Brain pericyte (primary cell): ENCODE data around the gene PHF14.
"Not testable (repeated sequence)": the region's sequence is repeated elsewhere in the genome, so short reads cannot be mapped to it uniquely, and the experiment has no call there.

Experiments used
- DNase-seq: peaks from one replicate; pipeline ENCODE4 v3.0.0-alpha.2; 2012; ENCODE audit warnings: low read depth, low spot score

Gene PHF14, protein sequence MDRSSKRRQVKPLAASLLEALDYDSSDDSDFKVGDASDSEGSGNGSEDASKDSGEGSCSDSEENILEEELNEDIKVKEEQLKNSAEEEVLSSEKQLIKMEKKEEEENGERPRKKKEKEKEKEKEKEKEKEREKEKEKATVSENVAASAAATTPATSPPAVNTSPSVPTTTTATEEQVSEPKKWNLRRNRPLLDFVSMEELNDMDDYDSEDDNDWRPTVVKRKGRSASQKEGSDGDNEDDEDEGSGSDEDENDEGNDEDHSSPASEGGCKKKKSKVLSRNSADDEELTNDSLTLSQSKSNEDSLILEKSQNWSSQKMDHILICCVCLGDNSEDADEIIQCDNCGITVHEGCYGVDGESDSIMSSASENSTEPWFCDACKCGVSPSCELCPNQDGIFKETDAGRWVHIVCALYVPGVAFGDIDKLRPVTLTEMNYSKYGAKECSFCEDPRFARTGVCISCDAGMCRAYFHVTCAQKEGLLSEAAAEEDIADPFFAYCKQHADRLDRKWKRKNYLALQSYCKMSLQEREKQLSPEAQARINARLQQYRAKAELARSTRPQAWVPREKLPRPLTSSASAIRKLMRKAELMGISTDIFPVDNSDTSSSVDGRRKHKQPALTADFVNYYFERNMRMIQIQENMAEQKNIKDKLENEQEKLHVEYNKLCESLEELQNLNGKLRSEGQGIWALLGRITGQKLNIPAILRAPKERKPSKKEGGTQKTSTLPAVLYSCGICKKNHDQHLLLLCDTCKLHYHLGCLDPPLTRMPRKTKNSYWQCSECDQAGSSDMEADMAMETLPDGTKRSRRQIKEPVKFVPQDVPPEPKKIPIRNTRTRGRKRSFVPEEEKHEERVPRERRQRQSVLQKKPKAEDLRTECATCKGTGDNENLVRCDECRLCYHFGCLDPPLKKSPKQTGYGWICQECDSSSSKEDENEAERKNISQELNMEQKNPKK

DNA sequence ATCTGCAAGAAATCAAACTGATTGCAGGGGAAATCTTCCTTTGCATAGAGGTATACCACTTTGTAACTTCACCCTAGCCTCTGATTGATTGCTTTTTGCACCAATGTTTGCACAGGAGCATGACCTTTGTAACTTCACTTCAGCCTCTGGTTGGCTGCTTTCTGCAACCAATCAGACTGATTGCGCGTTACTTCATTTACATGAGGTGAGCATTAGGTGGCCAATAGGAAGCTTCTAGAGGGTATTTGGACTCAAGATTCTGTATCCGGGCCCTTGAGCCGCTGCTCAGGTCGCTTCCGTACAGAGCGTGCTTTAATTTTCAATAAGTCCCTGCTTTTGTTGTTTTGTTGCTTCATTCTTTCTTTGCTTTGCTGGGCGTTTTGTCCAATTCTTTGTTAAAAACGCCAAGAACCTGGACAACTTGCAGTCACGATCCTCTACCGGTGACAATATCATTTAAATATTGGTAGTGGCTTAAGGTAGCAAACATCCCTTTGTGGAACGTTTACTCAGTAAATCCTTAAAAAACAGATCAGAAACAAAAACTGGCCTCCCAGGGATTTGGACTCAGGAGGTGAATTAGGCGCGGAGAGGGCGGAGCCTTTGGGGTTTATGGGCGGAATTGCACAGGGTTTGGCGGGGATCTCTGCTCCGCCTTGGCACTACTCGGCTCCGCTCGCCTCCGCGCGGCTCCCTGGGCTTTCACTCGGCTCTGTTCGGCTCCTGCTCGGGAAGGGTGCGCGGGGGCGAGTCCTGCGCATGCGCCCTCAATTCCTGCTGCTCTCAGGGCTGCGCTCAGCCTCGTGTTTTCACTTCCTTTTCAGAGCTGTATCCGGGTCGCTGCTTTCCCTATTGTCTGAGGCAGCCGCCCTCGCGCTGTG, at the start of gene PHF14:
Gene PHF14, plus strand, starts transcription at position 812 of the 881 bp plus-strand sequence. CDS start 452 bp downstream, outside the sequence.
- DNase-seq, result peak; percentile 90

GRCh38 chr7:10924370-10924769, 49.3 kb upstream of the PHF14 start:
- DNase-seq, result no peak

DNA sequence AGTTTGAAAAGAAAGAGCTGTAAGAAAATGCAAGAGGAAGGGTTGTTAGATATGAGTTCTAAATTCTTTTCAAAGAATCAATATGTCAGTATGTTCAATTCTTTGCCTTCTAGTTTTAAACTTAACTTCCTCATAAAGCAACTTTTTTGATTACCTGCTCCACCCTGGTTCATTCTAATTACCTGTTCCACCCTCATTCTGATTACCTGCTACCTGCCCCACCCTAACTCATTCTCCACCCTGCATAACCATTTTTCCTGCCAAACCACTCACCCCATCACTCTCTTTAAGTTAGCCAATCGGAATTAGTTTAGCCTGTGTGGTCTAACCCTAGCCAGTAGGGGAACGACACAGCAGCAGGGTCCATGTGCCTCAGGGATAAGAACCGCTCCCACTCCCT, 45.5 kb upstream of the PHF14 start:
- DNase-seq, result not testable (repeated sequence)

- DNase-seq, result no peak
Observed at GRCh38 chr7:10930551-10930950, 43.1 kb upstream of the PHF14 start.

DNA sequence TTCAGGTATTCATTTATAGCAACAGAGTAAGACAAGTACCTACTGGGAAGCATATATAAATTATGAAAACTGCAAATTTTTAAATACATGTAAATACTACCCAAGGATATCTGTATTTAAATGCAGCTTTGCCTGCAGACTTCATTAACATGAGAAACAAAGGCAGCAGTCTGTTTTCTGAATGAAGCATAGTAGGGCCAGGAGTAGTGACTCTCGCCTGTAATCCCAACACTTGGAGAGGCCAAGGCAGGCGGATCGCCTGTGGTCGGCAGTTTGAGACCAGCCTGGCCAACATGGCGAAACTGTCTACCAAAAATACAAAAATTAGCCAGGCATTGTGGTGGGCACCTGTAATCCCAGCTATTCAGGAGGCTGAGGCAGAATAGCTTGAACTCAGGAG, 42.5 kb upstream of the PHF14 start:
- DNase-seq, result no peak

- no peak for DNase-seq
Observed at GRCh38 chr7:10934292-10934691, 39.4 kb upstream of the PHF14 start.

GRCh38 chr7:10939237-10939910, 34.3 kb upstream of the PHF14 start:
- no peak for DNase-seq

GRCh38 chr7:10939911-10940703, 33.6 kb upstream of the PHF14 start:
- DNase-seq, result peak; percentile 77

DNA sequence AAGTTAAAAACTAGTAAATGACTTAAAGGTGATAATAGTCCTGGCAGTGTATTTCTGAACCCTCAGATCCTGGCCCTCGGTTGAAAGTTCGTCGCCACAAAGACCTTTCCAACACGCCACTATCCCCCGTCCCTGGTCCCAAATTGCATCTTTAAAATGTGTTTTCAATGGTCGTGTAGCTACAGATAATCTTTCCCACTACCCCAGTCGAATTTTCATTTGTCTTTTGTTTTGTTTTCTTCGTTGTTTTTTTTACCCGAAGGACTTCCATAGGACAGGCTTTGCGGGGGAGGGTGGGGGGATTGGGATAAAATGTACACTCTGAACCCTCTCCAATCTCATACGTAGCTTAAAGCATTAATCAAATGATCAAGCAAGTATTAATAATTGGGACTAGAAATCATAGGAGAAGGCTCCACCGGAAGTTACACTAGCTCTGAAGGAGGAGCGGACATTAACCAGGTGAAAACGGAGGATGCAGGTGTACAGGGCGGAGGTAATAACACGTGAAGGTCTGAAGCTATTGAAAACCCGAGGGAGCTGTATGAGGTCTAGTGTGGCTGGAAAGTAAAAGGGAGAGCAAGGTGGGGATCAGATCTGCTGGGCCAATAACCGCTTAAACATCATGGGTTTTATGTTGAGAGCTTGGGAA, 32.8 kb upstream of the PHF14 start:
- DNase-seq, result no peak

DNA sequence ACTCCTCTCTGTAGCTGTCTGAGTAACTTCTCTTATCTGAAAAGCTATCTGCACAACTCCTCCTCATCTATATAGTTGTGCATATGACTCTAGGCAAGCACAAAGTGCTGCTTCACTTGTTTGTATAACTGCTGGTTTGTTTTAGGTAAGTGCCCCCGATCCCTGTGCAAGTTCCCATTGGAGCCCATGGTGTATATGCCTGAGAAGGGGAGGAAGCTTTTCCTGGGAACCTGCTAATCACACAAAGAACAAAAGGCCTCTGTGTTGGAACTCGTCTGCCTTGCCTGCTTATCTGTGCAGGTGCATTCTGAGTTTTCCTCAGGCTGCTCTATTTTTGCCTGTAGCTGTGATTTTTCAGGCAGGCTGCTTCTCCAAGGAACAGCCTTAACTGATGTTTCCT, 23.2 kb upstream of the PHF14 start:
- DNase-seq, result no peak

DNA sequence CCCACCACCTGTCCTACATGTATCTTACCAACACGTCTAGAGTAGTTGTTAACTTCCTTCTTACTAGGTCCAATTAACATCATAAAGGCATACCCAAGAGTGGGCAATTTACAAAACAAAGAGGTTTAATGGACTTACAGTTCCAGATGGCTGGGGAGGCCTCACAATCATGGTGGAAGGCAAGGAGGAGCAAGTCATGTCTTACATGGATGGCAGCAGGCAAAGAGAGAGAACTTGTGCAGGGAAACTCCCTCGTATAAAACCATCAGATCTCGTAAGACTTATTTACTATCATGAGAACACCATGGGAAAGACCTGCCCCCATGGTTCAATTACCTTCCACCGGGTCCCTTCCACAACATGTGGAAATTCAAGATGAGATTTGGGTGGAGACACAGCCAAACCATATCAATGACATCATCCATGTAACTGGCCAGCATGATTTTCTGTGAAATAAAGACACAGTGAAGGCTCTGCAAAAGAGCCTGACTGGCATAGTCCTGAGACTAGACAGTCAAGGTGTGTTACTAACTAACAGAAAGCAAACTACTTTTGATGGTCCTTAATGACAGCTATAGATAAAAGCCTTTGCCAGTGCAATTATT, 22.6 kb upstream of the PHF14 start:
- DNase-seq, result not testable (repeated sequence)

- no peak for DNase-seq
Observed at GRCh38 chr7:10952588-10952987, 21.1 kb upstream of the PHF14 start.

DNA sequence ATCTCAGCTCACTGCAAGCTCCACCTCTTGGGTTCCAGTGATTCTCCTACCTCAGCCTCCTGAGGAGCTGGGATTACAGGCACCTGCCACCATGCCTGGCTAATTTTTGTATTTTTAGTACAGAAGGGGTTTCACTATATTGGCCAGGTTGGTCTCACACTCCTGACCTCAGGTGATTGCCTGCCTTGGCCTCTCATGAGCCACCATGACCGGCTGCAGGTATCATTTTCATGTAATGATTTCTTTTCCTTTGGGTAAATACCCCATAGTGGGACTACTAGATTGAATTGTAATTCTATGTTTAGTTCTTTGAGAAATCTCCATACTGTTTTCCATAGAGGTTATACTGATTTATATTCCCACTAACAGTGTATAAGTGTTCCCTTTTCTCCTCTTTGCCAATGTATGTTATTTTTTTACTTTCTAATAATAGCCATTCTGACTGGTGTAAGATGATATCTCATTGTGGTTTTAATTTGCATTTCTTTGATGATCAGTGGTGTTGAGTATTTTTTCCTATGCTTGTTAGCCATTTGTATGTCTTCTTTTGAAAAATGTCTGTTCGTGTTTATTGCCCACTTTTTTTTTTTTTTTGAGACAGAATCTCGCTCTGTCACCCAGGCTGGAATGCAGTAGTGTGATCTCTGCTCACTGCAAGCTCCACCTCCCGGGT, 20.5 kb upstream of the PHF14 start:
- not testable (repeated sequence) for DNase-seq

GRCh38 chr7:10956528-10956927, 17.1 kb upstream of the PHF14 start:
- no peak for DNase-seq

- DNase-seq, result not testable (repeated sequence)
Observed at GRCh38 chr7:10960242-10960641, 13.4 kb upstream of the PHF14 start.

- not testable (repeated sequence) for DNase-seq
Observed at GRCh38 chr7:10965016-10965415, 8.7 kb upstream of the PHF14 start.

- no peak for DNase-seq
Observed at GRCh38 chr7:10972174-10972573, 1.5 kb upstream of the PHF14 start.
